HepG2 (cell line): ENCODE data around the gene CCNB2. TPM values are rescaled to one million over a fixed set of nuclear protein-coding genes. Genes with fewer than 3 reads are reported as not detected.

Source experiments
- ATF7-NPFF ChIP-seq: sonication (generic); formaldehyde crosslinking; IDR thresholded peaks from 2 replicates; pipeline ENCODE4 v1.8.1; 2023; ENCODE audit warnings: mild to moderate bottlenecking, low read depth, missing genetic modification reagents, moderate library complexity
- BCL6 ChIP-seq: IDR thresholded peaks from 2 replicates; pipeline ENCODE4 v1.6.1; 2016; ENCODE audit warnings: missing genetic modification reagents, missing compliant biosample characterization
- HMG20A ChIP-seq: IDR thresholded peaks from 2 replicates; pipeline ENCODE4 v1.6.1; 2016; ENCODE audit warnings: borderline replicate concordance
- HOXA5 ChIP-seq: sonication (generic); formaldehyde crosslinking; IDR thresholded peaks from 2 replicates; pipeline ENCODE4 v1.4.0; 2020; ENCODE audit warnings: missing genetic modification reagents
- HOXA7 ChIP-seq: sonication (generic); formaldehyde crosslinking; IDR thresholded peaks from 2 replicates; pipeline ENCODE4 v1.8.1; 2022; ENCODE audit warnings: mild to moderate bottlenecking, missing genetic modification reagents, moderate library complexity
- JDP2 ChIP-seq: sonication (generic); formaldehyde crosslinking; IDR thresholded peaks from 2 replicates; pipeline ENCODE4 v1.8.1; 2022; ENCODE audit warnings: missing genetic modification reagents, borderline replicate concordance
- PAX8 ChIP-seq: sonication (generic); formaldehyde crosslinking; IDR thresholded peaks from 2 replicates; pipeline ENCODE4 v1.8.0; 2022; ENCODE audit warnings: mild to moderate bottlenecking, missing genetic modification reagents, borderline replicate concordance
- RXRB ChIP-seq: IDR thresholded peaks from 2 replicates; pipeline ENCODE4 v1.6.1; 2016; ENCODE audit warnings: borderline replicate concordance, missing genetic modification reagents, missing compliant biosample characterization
- ZIK1 ChIP-seq: sonication (generic); formaldehyde crosslinking; IDR thresholded peaks from 2 replicates; pipeline ENCODE4 v1.5.0; 2020; ENCODE audit warnings: mild to moderate bottlenecking, low read depth, missing genetic modification reagents, borderline replicate concordance
- ZNF780A ChIP-seq: sonication (generic); formaldehyde crosslinking; IDR thresholded peaks from 2 replicates; pipeline ENCODE4 v1.8.0; 2022; ENCODE audit warnings: mild to moderate bottlenecking, missing genetic modification reagents, moderate library complexity
- polyA plus RNA-seq, 8 experiments: library from polyadenylated mRNA; depleted of rRNA in 3 of 8; stranded (reverse) in 7 of 8; unstranded in 1 of 8; fragments of >200 nt; fragmentation: Illumina TruSeq in 4 of 8; extraction: Trizol in 4 of 8; gene quantifications; 2 replicates each; pipeline versions ENCODE4 v1.2.1 to v1.2.3, GENCODE V29; 2011 to 2016; ENCODE audit warnings: low read depth in 4 of 8, missing spikeins in 1 of 8, mixed read lengths in 1 of 8; ENCODE audit not compliant: insufficient read depth in 1 of 8
- total RNA-seq, 5 experiments: library from RNA; depleted of rRNA; stranded (reverse); fragments of >200 nt; fragmentation: Illumina TruSeq; extraction: Trizol; gene quantifications; 2 replicates each; pipeline ENCODE4 v1.2.3, GENCODE V29; 2016; ENCODE audit warnings: low read depth in 1 of 5
- TF ChIP-seq, protein P1 (sequence below): sonication (generic); formaldehyde crosslinking; IDR thresholded peaks from 2 replicates; pipeline ENCODE4 v1.5.0; 2020; ENCODE audit warnings: mild to moderate bottlenecking, missing genetic modification reagents, borderline replicate concordance
- TF ChIP-seq, protein P2 (sequence below): IDR thresholded peaks from 2 replicates; pipeline ENCODE4 v1.6.1; 2016; ENCODE audit warnings: missing genetic modification reagents, missing compliant biosample characterization
- TF ChIP-seq, protein P3 (sequence below): sonication (generic); formaldehyde crosslinking; IDR thresholded peaks from 2 replicates; pipeline ENCODE4 v1.4.0; 2020; ENCODE audit warnings: missing genetic modification reagents, borderline replicate concordance
- TF ChIP-seq, protein P4 (sequence below): sonication (generic); formaldehyde crosslinking; IDR thresholded peaks from 2 replicates; pipeline ENCODE4 v1.8.1; 2023; ENCODE audit warnings: mild to moderate bottlenecking, moderate library complexity, missing genetic modification reagents
- TF ChIP-seq, protein P5 (sequence below): fragments of 450-650 bp; IDR thresholded peaks from 2 replicates; pipeline ENCODE4 v1.6.1; 2017

Gene CCNB2
- total and polyA plus RNA-seq, 2 of the 13 experiments (the other 11 are each of a cell fraction or from before 2014, with no cell fraction given): 43.5 to 80.9 TPM

GRCh38 chr15:59166166-59166565, 61.2 kb downstream of the CCNB2 start (continued):
- TF ChIP-seq, protein P1, sequence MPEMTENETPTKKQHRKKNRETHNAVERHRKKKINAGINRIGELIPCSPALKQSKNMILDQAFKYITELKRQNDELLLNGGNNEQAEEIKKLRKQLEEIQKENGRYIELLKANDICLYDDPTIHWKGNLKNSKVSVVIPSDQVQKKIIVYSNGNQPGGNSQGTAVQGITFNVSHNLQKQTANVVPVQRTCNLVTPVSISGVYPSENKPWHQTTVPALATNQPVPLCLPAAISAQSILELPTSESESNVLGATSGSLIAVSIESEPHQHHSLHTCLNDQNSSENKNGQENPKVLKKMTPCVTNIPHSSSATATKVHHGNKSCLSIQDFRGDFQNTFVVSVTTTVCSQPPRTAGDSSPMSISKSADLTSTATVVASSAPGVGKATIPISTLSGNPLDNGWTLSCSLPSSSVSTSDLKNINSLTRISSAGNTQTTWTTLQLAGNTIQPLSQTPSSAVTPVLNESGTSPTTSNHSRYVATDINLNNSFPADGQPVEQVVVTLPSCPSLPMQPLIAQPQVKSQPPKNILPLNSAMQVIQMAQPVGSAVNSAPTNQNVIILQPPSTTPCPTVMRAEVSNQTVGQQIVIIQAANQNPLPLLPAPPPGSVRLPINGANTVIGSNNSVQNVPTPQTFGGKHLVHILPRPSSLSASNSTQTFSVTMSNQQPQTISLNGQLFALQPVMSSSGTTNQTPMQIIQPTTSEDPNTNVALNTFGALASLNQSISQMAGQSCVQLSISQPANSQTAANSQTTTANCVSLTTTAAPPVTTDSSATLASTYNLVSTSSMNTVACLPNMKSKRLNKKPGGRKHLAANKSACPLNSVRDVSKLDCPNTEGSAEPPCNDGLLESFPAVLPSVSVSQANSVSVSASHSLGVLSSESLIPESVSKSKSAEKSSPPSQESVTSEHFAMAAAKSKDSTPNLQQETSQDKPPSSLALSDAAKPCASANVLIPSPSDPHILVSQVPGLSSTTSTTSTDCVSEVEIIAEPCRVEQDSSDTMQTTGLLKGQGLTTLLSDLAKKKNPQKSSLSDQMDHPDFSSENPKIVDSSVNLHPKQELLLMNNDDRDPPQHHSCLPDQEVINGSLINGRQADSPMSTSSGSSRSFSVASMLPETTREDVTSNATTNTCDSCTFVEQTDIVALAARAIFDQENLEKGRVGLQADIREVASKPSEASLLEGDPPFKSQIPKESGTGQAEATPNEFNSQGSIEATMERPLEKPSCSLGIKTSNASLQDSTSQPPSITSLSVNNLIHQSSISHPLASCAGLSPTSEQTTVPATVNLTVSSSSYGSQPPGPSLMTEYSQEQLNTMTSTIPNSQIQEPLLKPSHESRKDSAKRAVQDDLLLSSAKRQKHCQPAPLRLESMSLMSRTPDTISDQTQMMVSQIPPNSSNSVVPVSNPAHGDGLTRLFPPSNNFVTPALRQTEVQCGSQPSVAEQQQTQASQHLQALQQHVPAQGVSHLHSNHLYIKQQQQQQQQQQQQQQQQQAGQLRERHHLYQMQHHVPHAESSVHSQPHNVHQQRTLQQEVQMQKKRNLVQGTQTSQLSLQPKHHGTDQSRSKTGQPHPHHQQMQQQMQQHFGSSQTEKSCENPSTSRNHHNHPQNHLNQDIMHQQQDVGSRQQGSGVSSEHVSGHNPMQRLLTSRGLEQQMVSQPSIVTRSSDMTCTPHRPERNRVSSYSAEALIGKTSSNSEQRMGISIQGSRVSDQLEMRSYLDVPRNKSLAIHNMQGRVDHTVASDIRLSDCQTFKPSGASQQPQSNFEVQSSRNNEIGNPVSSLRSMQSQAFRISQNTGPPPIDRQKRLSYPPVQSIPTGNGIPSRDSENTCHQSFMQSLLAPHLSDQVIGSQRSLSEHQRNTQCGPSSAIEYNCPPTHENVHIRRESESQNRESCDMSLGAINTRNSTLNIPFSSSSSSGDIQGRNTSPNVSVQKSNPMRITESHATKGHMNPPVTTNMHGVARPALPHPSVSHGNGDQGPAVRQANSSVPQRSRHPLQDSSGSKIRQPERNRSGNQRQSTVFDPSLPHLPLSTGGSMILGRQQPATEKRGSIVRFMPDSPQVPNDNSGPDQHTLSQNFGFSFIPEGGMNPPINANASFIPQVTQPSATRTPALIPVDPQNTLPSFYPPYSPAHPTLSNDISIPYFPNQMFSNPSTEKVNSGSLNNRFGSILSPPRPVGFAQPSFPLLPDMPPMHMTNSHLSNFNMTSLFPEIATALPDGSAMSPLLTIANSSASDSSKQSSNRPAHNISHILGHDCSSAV (CRISPR knock-in tag): no peak
- TF ChIP-seq, protein P2, sequence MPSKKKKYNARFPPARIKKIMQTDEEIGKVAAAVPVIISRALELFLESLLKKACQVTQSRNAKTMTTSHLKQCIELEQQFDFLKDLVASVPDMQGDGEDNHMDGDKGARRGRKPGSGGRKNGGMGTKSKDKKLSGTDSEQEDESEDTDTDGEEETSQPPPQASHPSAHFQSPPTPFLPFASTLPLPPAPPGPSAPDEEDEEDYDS (CRISPR knock-in tag): no peak
- no peak for TF ChIP-seq ZNF780A (CRISPR knock-in tag)
- TF ChIP-seq ZIK1 (CRISPR knock-in tag): no peak
- TF ChIP-seq JDP2: no peak
- TF ChIP-seq, protein P3, sequence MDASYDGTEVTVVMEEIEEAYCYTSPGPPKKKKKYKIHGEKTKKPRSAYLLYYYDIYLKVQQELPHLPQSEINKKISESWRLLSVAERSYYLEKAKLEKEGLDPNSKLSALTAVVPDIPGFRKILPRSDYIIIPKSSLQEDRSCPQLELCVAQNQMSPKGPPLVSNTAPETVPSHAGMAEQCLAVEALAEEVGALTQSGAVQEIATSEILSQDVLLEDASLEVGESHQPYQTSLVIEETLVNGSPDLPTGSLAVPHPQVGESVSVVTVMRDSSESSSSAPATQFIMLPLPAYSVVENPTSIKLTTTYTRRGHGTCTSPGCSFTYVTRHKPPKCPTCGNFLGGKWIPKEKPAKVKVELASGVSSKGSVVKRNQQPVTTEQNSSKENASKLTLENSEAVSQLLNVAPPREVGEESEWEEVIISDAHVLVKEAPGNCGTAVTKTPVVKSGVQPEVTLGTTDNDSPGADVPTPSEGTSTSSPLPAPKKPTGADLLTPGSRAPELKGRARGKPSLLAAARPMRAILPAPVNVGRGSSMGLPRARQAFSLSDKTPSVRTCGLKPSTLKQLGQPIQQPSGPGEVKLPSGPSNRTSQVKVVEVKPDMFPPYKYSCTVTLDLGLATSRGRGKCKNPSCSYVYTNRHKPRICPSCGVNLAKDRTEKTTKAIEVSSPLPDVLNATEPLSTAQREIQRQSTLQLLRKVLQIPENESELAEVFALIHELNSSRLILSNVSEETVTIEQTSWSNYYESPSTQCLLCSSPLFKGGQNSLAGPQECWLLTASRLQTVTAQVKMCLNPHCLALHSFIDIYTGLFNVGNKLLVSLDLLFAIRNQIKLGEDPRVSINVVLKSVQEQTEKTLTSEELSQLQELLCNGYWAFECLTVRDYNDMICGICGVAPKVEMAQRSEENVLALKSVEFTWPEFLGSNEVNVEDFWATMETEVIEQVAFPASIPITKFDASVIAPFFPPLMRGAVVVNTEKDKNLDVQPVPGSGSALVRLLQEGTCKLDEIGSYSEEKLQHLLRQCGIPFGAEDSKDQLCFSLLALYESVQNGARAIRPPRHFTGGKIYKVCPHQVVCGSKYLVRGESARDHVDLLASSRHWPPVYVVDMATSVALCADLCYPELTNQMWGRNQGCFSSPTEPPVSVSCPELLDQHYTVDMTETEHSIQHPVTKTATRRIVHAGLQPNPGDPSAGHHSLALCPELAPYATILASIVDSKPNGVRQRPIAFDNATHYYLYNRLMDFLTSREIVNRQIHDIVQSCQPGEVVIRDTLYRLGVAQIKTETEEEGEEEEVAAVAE: no peak
- TF ChIP-seq HMG20A (CRISPR knock-in tag): 0 out of 2 replicates have a peak, but pooled peaks have one; percentile 16
- no peak for TF ChIP-seq ATF7-NPFF (CRISPR knock-in tag)
- peak; percentile 29; the same call in 1 of the 2 replicates for TF ChIP-seq BCL6 (CRISPR knock-in tag)
- TF ChIP-seq, protein P4, sequence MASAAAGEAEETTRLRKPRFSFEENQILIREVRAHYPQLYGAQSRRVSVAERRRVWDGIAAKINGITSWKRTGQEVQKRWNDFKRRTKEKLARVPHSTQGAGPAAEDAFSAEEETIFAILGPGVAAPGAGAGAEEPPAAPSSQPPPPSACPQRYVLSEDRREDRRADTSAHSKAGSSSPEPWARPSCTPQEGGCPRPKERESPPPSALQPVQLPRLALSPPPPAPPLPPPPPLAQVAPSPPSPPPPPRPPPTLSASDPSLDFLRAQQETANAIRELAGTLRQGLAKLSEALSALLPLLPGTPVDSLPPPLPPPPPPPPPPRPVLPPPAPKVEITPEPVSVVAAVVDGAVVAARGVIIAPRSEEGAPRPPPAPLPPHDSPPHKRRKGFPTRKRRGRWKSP: no peak
- TF ChIP-seq RXRB (CRISPR knock-in tag): no peak
- TF ChIP-seq, protein P5, sequence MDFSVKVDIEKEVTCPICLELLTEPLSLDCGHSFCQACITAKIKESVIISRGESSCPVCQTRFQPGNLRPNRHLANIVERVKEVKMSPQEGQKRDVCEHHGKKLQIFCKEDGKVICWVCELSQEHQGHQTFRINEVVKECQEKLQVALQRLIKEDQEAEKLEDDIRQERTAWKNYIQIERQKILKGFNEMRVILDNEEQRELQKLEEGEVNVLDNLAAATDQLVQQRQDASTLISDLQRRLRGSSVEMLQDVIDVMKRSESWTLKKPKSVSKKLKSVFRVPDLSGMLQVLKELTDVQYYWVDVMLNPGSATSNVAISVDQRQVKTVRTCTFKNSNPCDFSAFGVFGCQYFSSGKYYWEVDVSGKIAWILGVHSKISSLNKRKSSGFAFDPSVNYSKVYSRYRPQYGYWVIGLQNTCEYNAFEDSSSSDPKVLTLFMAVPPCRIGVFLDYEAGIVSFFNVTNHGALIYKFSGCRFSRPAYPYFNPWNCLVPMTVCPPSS: no peak
- no peak for TF ChIP-seq PAX8
- TF ChIP-seq HOXA7 (CRISPR knock-in tag): no peak
- no peak for TF ChIP-seq HOXA5
